Tibial nerve (tissue), 4 donors: ENCODE measurements around the gene DLGAP1. TPM values are rescaled to one million over a fixed set of nuclear protein-coding genes. Genes with fewer than 3 reads are reported as not detected.

Source experiments
- DNase-seq, 2 donors: peaks; one replicate each; pipeline ENCODE4 v3.0.0-alpha.2; 2019; ENCODE audit warnings: low spot score in 2 of 2
- H3K27ac ChIP-seq, 4 donors: fragments of 200-600 bp; sonication (generic) in 3 of 4; one replicate each; pipeline ENCODE4 v1.5.1; 2017 to 2019; ENCODE audit warnings: mild to moderate bottlenecking in 1 of 4
- H3K27me3 ChIP-seq, 2 donors: fragments of 200-600 bp; sonication (generic) in 1 of 2; one replicate each; pipeline versions ENCODE4 v1.5.1 to v1.6.0; 2017 to 2019
- H3K36me3 ChIP-seq, 3 donors: fragments of 200-600 bp; sonication (generic); one replicate each; pipeline ENCODE4 v1.5.1; 2018 to 2019
- H3K4me1 ChIP-seq, 4 donors: fragments of 200-600 bp; sonication (generic) in 3 of 4; one replicate each; pipeline ENCODE4 v1.5.1; 2017 to 2019
- H3K4me3 ChIP-seq, 4 donors: fragments of 200-600 bp; sonication (generic) in 3 of 4; one replicate each; pipeline ENCODE4 v1.5.1; 2017 to 2019; ENCODE audit warnings: mild to moderate bottlenecking in 1 of 4, moderate library complexity in 1 of 4
- H3K9me3 ChIP-seq, 4 donors: fragments of 200-600 bp; sonication (generic) in 3 of 4; one replicate each; pipeline ENCODE4 v1.5.1; 2017 to 2019
- EP300 ChIP-seq, 2 donors: sonication (generic); formaldehyde crosslinking; IDR thresholded peaks; one replicate each; pipeline ENCODE4 v1.6.1; 2017; ENCODE audit warnings: antibody characterized with exemption in 2 of 2, mild to moderate bottlenecking in 1 of 2
- POLR2A ChIP-seq, 2 donors: fragments of 450-650 bp; IDR thresholded peaks; one replicate each; pipeline ENCODE4 v1.6.1; 2017; ENCODE audit warnings: antibody characterized with exemption in 2 of 2, mild to moderate bottlenecking in 2 of 2, moderate library complexity in 2 of 2
- WGBS, 2 donors: methylation state at CpG; one replicate each; pipeline ENCODE4 v1.1.5; 2018; 5-methylcytosine and 5-hydroxymethylcytosine counted together
- total RNA-seq, 4 donors: library from RNA; depleted of rRNA; stranded (reverse); fragments of >200 nt; gene quantifications; one replicate each; pipeline ENCODE4 v1.1.0, GENCODE V29; 2016
- TF ChIP-seq, protein P1 (sequence below), 5 experiments: fragments of 200-600 bp in 3 of 5; fragments of 450-650 bp in 2 of 5; sonication (generic) in 3 of 5; IDR thresholded peaks; one replicate each; pipeline ENCODE4 v1.5.1; 2016 to 2019; ENCODE audit warnings: antibody characterized with exemption in 5 of 5, mild to moderate bottlenecking in 3 of 5, moderate library complexity in 2 of 5

DLGAP1 gene
- total RNA-seq, 4 donors from 2014 or later, result 1.5 to 18.3 (median 2.5) TPM

DNA sequence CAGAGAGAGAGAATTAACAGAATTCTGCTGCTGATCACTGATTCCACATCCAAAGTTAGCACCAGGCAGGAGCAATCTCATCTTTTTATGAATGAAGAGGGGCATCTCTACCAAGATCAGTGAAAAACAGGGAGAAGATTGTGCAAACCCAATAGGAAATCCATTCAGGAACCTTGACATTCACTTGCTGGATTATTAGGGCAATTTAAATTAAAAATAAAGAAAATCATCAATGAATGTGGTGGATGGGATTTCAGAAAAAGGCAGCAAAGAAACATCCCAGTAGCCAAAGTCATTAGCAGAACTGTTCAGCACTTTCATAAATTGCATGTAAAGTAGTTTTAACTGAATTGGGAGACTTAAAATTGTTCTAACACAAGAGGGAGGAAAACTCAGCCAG, 581.9 kb downstream of the DLGAP1 start:
- Histone ChIP-seq H3K4me3 (no peak overlapping the region), H3K4me1 (peaks cover 0 to 10% (median 0%) of the 10 kb centered on the region in 4 donors), H3K9me3 (no peaks in the 10 kb centered on the region), H3K27me3 (no peaks in the 10 kb centered on the region), H3K36me3 (no peaks in the 10 kb centered on the region), H3K27ac (no peak overlapping the region)
- DNase-seq, result no peak
- TF ChIP-seq, protein P1, sequence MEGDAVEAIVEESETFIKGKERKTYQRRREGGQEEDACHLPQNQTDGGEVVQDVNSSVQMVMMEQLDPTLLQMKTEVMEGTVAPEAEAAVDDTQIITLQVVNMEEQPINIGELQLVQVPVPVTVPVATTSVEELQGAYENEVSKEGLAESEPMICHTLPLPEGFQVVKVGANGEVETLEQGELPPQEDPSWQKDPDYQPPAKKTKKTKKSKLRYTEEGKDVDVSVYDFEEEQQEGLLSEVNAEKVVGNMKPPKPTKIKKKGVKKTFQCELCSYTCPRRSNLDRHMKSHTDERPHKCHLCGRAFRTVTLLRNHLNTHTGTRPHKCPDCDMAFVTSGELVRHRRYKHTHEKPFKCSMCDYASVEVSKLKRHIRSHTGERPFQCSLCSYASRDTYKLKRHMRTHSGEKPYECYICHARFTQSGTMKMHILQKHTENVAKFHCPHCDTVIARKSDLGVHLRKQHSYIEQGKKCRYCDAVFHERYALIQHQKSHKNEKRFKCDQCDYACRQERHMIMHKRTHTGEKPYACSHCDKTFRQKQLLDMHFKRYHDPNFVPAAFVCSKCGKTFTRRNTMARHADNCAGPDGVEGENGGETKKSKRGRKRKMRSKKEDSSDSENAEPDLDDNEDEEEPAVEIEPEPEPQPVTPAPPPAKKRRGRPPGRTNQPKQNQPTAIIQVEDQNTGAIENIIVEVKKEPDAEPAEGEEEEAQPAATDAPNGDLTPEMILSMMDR (IDR thresholded peaks at IDR 0.05), result no peak
- no peak for TF ChIP-seq EP300 (IDR thresholded peaks at IDR 0.05)
- TF ChIP-seq POLR2A (IDR thresholded peaks at IDR 0.05), result no peak

GRCh38 chr18:3872641-3873040, 582.5 kb downstream of the DLGAP1 start:
- TF ChIP-seq, protein P1 (IDR thresholded peaks at IDR 0.05), result no peak
- whole genome bisulfite sequencing, 2 donors, result 66 to 68% methylated on average over 2 of the region's 2 CpGs
- H3K27me3 ChIP-seq, result no peaks in the 10 kb centered on the region
- DNase-seq, result no peak
- H3K9me3 ChIP-seq, result no peaks in the 10 kb centered on the region
- peaks cover 0 to 13% (median 0%) of the 10 kb centered on the region in 4 donors for H3K4me1 ChIP-seq
- H3K36me3 ChIP-seq, result no peaks in the 10 kb centered on the region
- H3K27ac ChIP-seq, result no peak overlapping the region
- H3K4me3 ChIP-seq, result no peak overlapping the region

- no peak overlapping the region for H3K4me3 ChIP-seq
- 81 to 90% methylated on average over 2 of the region's 2 CpGs for WGBS, 2 donors
- no peak for DNase-seq
- H3K9me3 ChIP-seq, result no peaks in the 10 kb centered on the region
- H3K4me1 ChIP-seq, result peaks cover 0 to 21% (median 0%) of the 10 kb centered on the region in 4 donors
- TF ChIP-seq EP300 (IDR thresholded peaks at IDR 0.05), result no peak
- TF ChIP-seq, protein P1 (IDR thresholded peaks at IDR 0.05), result no peak
- no peak for TF ChIP-seq POLR2A (IDR thresholded peaks at IDR 0.05)
- no peaks in the 10 kb centered on the region for H3K36me3 ChIP-seq
- no peak overlapping the region for H3K27ac ChIP-seq
- no peaks in the 10 kb centered on the region for H3K27me3 ChIP-seq
Measured at GRCh38 chr18:3871687-3872086, 583.4 kb downstream of the DLGAP1 start.

- 90 to 92% methylated on average over 4 of the region's 4 CpGs for WGBS, 2 donors
- DNase-seq, result no peak
- Histone ChIP-seq H3K27ac (no peak overlapping the region), H3K9me3 (no peaks in the 10 kb centered on the region), H3K27me3 (no peaks in the 10 kb centered on the region), H3K4me3 (no peak overlapping the region), H3K4me1 (peaks cover 0 to 21% (median 0%) of the 10 kb centered on the region in 4 donors), H3K36me3 (no peaks in the 10 kb centered on the region)
- TF ChIP-seq EP300 (IDR thresholded peaks at IDR 0.05), result no peak
- TF ChIP-seq, protein P1 (IDR thresholded peaks at IDR 0.05), result no peak
- no peak for TF ChIP-seq POLR2A (IDR thresholded peaks at IDR 0.05)
Measured at GRCh38 chr18:3870914-3871313, 584.2 kb downstream of the DLGAP1 start.

- Histone ChIP-seq H3K9me3 (no peaks in the 10 kb centered on the region), H3K4me3 (no peak overlapping the region), H3K36me3 (no peaks in the 10 kb centered on the region), H3K27me3 (no peaks in the 10 kb centered on the region), H3K27ac (no peak overlapping the region), H3K4me1 (peaks cover 0 to 21% (median 0%) of the 10 kb centered on the region in 4 donors)
- 41 to 42% methylated on average over 2 of the region's 2 CpGs for WGBS, 2 donors
- DNase-seq, result no peak
- TF ChIP-seq, protein P1 (IDR thresholded peaks at IDR 0.05), result peak in 2 of 5 experiments; percentile 48 to 59
- no peak for TF ChIP-seq POLR2A (IDR thresholded peaks at IDR 0.05)
- no peak for TF ChIP-seq EP300 (IDR thresholded peaks at IDR 0.05)
Measured at GRCh38 chr18:3869848-3870247, 585.3 kb downstream of the DLGAP1 start.
